ENCODE measurements around the gene IL18RAP. TPM values are rescaled to one million over a fixed set of nuclear protein-coding genes. Genes with fewer than 3 reads are reported as not detected.

The IL18RAP gene
- total RNA-seq, 1 donor from 2014 or later: not detected

DNA sequence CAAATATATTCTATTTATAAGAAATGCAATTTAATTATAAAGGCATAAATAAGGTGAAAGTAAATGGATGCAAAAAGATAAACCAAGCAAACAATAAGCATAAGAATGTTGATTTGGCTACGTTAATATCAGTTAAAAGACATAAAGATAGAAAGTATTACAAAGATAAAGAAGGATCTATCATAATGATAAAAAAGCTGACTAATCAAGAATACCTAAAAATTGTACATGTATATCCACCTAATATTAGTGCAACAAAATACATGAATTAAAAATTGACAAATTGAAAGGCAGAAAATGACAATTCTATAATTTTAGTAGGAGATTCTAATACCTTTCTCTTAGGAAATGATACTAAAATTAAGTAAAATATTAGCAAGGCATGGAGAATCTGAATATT lies 71.6 kb downstream of the IL18RAP start:
- no peak for DNase-seq (ENCODE audit: low read depth)

DNA sequence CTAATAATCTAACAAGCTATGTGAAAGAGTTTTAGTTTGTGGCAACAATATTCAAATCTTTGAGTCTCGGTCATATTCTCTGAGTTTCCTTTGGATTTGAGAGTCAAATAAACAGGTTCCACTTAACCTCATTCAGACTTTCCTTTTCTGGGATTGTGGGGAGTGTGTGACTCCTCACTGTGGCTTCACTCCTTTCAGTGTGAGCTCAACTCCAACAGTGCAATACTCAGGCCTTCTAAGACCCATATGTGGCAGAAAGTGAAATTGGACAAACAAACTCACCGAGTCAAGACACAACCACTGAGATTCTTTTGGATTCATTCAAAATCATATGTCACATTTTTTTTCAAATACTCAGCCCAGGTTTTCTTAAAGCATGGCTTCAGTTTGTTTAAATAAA lies 75.5 kb downstream of the IL18RAP start:
- DNase-seq (ENCODE audit: low read depth): no peak

DNA sequence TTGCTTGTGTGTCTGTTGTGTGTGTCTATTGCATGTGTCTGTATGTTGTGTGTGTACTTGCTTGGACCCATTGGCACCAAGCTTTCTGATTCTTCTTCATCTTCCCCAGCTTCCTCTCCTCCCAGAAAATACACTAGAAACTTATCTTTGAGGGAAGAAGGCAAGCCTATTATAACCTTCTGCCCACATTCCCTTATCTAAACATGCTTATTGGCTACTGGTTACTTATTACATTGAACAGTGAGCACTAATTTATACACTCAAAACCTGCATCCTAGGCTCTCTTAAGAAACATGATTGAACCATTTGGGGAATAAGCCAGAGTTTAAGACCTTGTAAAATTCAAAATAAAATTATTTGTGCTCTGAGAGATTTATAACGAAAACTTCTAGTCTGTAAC lies 76.6 kb downstream of the IL18RAP start:
- DNase-seq (ENCODE audit: low read depth): no peak

Small RNAs within 50 kb of the gene (microRNA-seq; reads per million reads assigned to microRNA genes)
- not detected for gene MIR4772

Other genes with a start within 250 kb of the IL18RAP start
- 0.11 TPM in 1 of 2 replicates, not detected in the other for gene IL1RL2, start 236.1 kb upstream of the IL18RAP start, total RNA-seq
- not detected in 2 replicates for gene IL1RL1, start 111.6 kb upstream of the IL18RAP start, total RNA-seq
- not detected in 2 replicates for gene IL18R1, start 67.4 kb upstream of the IL18RAP start, total RNA-seq
- 0.24 and 0.42 TPM in 2 replicates for gene SLC9A4, start 50.1 kb downstream of the IL18RAP start, total RNA-seq
- 0.57 and 0.75 TPM in 2 replicates for gene SLC9A2, start 196.4 kb downstream of the IL18RAP start, total RNA-seq

Measured in myocyte (in vitro differentiated cells).